Measurements from ENCODE around the gene PPA1.
A peak's percentile ranks its signal among the peaks of the same experiment; 100 is the strongest.

- TF ChIP-seq POLR2A (IDR thresholded peaks at IDR 0.05) (peak; percentile 68 to 80), CTCF (IDR thresholded peaks at IDR 0.05) (no peak), EP300 (IDR thresholded peaks at IDR 0.05) (no peak)
Observed at GRCh38 chr10:70233109-70233938, at the start of gene PPA1.

Measured in sigmoid colon (tissue), 4 donors.